Heart right ventricle (tissue), 16 donors: ENCODE results near the gene HES4. TPM values are rescaled to one million over a fixed set of nuclear protein-coding genes. Genes with fewer than 3 reads are reported as not detected.
A peak's percentile ranks its signal among the peaks of the same experiment; 100 is the strongest.
"Not testable (repeated sequence)": the region's sequence is repeated elsewhere in the genome, so short reads cannot be mapped to it uniquely, and the experiment has no call there.

ENCODE experiments used
- ATAC-seq, 8 donors: fragments of 200-7000 bp; cut with Tn5 transposase; one replicate each; pipeline ENCODE4 v1.9.1; 2020; ENCODE audit warnings: mild to moderate bottlenecking in 8 of 8, moderate library complexity in 8 of 8, moderate number of reproducible peaks in 1 of 8
- DNase-seq, 2 donors: peaks; one replicate each; pipeline ENCODE4 v3.0.0-alpha.2; 2020
- H3K27ac ChIP-seq, 10 donors: fragments of 200-600 bp; sonication (generic) in 2 of 10; one replicate each; pipeline versions ENCODE4 v1.5.0 to v1.8.0; 2020 to 2022; ENCODE audit warnings: mild to moderate bottlenecking in 3 of 10
- H3K27me3 ChIP-seq, 7 donors: fragments of 200-600 bp; one replicate each; pipeline ENCODE4 v1.8.0; 2021 to 2022; ENCODE audit warnings: mild to moderate bottlenecking in 2 of 7
- H3K36me3 ChIP-seq, 9 donors: fragments of 200-600 bp; sonication (generic) in 1 of 9; one replicate each; pipeline versions ENCODE4 v1.5.0 to v1.8.0; 2020 to 2022; ENCODE audit warnings: mild to moderate bottlenecking in 2 of 9
- H3K4me1 ChIP-seq, 9 donors: fragments of 200-600 bp; sonication (generic) in 1 of 9; one replicate each; pipeline versions ENCODE4 v1.5.0 to v1.8.0; 2020 to 2022; ENCODE audit warnings: mild to moderate bottlenecking in 4 of 9
- H3K4me3 ChIP-seq, 10 donors: fragments of 200-600 bp; sonication (generic) in 2 of 10; one replicate each; pipeline versions ENCODE4 v1.5.0 to v1.8.0; 2020 to 2022; ENCODE audit warnings: mild to moderate bottlenecking in 7 of 10, moderate library complexity in 2 of 10
- H3K9me3 ChIP-seq, 11 donors: fragments of 200-600 bp in 10 of 11; sonication (generic) in 2 of 11; one replicate each; pipeline versions ENCODE4 v1.5.0 to v1.8.0; 2013 to 2022; ENCODE audit warnings: mild to moderate bottlenecking in 2 of 11, control low read depth in 1 of 11, moderate library complexity in 1 of 11
- WGBS, 2 donors: extraction: QIAGEN DNeasy Blood & Tissue Kit; methylation state at CpG; one replicate each; pipeline ENCODE4 v1.1.7; 2013; ENCODE audit warnings: inconsistent platforms in 1 of 2; 5-methylcytosine and 5-hydroxymethylcytosine counted together
- intact Hi-C, 10 donors: fragments of 100-400 bp; cut with DNase I; formaldehyde crosslinking; loops; one replicate each; pipeline versions ENCODE4 v1.11.1 to v1.14.2; 2022
- polyA plus RNA-seq, 2 donors: library from polyadenylated mRNA; stranded (reverse); fragments of 200-250 nt; gene quantifications; one replicate each; pipeline ENCODE4 v1.2.3, GENCODE V29; 2013
- total RNA-seq, 10 donors: library from RNA; stranded (reverse); fragmentation: NEBNext Ultra II Directional in 3 of 10; extraction: Animal tissue kit (Norgen Biotek cat#: 25700) in 3 of 10; gene quantifications; one replicate each; pipeline versions ENCODE4 v1.2.1 to v1.2.4, GENCODE V29; 2021 to 2023
- TF ChIP-seq, protein P1 (sequence below), 9 donors: fragments of 200-600 bp; sonication (generic) in 2 of 9; IDR thresholded peaks; one replicate each; pipeline versions ENCODE4 v1.5.0 to v1.8.0; 2021 to 2022; ENCODE audit warnings: antibody characterized with exemption in 9 of 9, mild to moderate bottlenecking in 5 of 9, moderate library complexity in 1 of 9
- donor health status: Arrhythmogenic right ventricular cardiomyopathy.
- donor health status: ischemic (EF 13 %, LVEDD 7.1; RV severe dilation, severe dysfunction).
- donor health status: healthy with polysubstance abuse.
- donor health status: DM: no; HTN: yes; CAD: no.
- donor health status: DM: no; HTN: no; CAD: no.
- donor health status: ischemic (EF 25% LVEDD 6.9; RV normal size, moderate dysfunction).
- donor health status: ischemic (EF 25% LVEDD 5.7; RV mildly dilated, moderate dysfunction).
- donor health status: healthy.
- donor health status: DM: yes; HTN: yes; CAD: no.
- donor health status: Ischemic cardiomyopathy.
- donor health status: ischemic (EF 35%, LVEDD 5.7; RV mildly dilated, moderate dysfunction).
- donor health status: nonischemic (EF 11% LVEDD 7.7; RV severe dilation, severe dysfunction).
- donor health status: DM: yes; HTN: yes; CAD: no.
- donor health status: PGD.
- donor health status: ischemic (EF 29% LVEDD 5.4; RV normal size, mild dysfunction).
- donor health status: nonischemic (EF 23%, LVEDD 6.1; RV moderate dilation, normal function).

The HES4 gene
- total and polyA plus RNA-seq, 12 donors = 28.5 to 78.1 (median 45.1) TPM

DNA sequence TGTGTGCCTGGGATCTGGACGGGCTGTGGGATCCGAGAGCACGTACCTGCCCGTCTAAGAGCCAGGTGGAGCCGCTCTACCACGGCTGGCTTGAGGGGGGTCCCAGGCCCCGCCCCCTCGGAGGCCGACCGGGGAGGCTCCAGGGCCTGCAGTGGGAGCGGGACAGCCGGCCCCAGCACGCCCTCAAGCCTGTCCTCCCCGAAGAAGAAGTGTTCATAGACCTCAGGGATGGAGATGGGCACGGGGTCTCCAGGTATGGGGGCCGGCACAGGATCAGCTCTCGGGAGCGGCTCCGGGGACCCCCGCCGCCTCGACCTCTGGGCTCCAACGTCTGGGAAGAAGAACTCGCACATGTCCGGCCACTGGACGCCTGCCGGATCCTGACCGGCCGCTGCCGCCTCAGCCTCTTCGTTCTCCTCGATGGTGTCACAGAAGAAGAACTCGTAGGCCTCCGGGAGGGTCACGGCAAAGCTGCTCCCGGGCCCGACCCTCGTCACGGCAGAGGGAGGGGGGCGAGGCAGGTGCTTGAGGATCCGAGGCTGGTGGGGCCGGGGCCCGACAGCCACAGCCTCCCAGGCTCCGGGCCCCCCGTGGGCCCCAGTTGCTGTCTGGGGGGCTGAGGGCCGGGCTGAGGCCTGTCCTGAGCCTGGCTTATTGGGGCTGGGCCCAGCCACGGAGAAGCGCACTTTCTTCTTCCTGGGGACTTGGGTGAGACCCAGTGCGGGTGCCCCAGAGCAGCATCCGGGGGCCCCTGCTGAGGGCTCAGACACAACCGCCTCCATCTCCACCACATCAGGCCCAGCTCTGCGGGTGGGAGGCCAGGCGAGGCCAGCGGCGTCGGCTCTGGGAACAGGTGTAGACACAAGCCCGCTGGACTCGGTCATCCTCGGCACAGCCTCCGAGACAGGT, 20.8 kb downstream of the HES4 start:
- TF ChIP-seq, protein P1, sequence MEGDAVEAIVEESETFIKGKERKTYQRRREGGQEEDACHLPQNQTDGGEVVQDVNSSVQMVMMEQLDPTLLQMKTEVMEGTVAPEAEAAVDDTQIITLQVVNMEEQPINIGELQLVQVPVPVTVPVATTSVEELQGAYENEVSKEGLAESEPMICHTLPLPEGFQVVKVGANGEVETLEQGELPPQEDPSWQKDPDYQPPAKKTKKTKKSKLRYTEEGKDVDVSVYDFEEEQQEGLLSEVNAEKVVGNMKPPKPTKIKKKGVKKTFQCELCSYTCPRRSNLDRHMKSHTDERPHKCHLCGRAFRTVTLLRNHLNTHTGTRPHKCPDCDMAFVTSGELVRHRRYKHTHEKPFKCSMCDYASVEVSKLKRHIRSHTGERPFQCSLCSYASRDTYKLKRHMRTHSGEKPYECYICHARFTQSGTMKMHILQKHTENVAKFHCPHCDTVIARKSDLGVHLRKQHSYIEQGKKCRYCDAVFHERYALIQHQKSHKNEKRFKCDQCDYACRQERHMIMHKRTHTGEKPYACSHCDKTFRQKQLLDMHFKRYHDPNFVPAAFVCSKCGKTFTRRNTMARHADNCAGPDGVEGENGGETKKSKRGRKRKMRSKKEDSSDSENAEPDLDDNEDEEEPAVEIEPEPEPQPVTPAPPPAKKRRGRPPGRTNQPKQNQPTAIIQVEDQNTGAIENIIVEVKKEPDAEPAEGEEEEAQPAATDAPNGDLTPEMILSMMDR (IDR thresholded peaks at IDR 0.05) = no peak

DNA sequence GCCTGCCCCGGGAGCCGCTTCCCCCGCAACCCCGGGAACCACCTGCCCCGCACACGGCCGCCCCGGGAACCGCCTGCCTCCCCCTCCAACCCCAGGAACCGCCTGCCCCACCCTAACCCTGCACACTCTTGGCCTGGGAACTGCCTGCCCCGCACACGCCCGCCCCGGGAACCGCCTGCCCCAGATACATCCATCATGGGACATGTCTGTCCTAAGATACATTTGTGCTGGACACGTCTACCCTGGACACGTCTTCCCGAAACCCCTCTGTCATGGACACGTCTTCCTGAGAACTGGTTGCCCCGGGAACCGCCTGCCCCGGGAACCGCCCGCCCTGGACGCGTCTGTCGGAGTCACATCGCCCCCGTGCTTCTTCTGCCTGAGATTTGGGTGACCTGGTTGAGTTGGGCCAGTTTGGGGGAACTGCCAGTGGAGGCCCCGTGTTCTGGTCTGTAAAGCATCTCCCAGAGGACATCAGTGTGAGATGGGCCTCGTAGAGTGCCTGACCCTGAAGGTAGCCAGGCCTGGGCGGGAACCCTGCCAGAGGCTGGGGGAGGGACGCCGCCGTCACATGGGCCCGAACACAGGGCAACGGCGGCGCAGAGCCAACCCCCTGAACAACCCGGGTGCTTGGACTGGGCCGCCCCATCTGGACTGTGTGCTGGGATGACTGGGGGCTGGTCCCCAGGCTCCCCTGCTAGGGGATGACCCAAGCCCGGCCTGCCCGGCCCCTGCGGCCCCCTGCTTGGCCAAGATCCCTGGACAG, 21.6 kb downstream of the HES4 start:
- Histone ChIP-seq H3K27ac (peak overlapping the region in 9 of 10 donors; percentile 0 to 97 (median 53)), H3K36me3 (peaks cover 0 to 4% (median 0%) of the 10 kb centered on the region in 9 donors), H3K9me3 (no peaks in the 10 kb centered on the region), H3K4me1 (peaks cover 0 to 64% (median 7%) of the 10 kb centered on the region in 9 donors), H3K4me3 (peak overlapping the region in 9 of 10 donors; percentile 39 to 60 (median 58)), H3K27me3 (peaks cover 0 to 44% (median 32%) of the 10 kb centered on the region in 7 donors)
- peak; percentile 64 to 66 for DNase-seq
- TF ChIP-seq, protein P1 (IDR thresholded peaks at IDR 0.05) = no peak
- intact Hi-C loops = no loop called here
- ATAC-seq = peak; percentile 2 to 28 (median 11)
- WGBS, 2 donors = 77 to 84% methylated on average over 40 to 44 of the region's 44 CpGs

More for the DNA sequence above, 20.8 kb downstream of the HES4 start:
- 72 to 88% methylated on average over 60 of the region's 60 CpGs for WGBS, 2 donors
- ATAC-seq = no peak
- H3K4me3 ChIP-seq = peak overlapping the region; percentile 19 to 60 (median 57)
- peak in 1 of 2 donors; percentile 18 for DNase-seq
- peaks cover 0 to 61% (median 8%) of the 10 kb centered on the region in 9 donors for H3K4me1 ChIP-seq
- intact Hi-C loops = no loop called here
- H3K36me3 ChIP-seq = peaks cover 0 to 4% (median 0%) of the 10 kb centered on the region in 9 donors
- H3K27ac ChIP-seq = peak overlapping the region in 9 of 10 donors; percentile 0 to 97 (median 87)
- peaks cover 0 to 41% (median 24%) of the 10 kb centered on the region in 7 donors for H3K27me3 ChIP-seq
- no peaks in the 10 kb centered on the region for H3K9me3 ChIP-seq

DNA sequence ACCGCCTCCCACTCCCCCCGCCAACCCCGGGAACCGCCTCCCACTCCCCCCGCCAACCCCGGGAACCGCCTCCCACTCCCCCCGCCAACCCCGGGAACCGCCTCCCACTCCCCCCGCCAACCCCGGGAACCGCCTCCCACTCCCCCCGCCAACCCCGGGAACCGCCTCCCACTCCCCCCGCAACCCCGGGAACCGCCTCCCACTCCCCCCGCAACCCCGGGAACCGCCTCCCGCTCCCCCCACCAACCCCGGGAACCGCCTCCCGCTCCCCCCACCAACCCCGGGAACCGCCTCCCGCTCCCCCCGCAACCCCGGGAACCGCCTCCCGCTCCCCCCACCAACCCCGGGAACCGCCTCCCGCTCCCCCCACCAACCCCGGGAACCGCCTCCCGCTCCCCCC, 23.1 kb downstream of the HES4 start:
- H3K9me3 ChIP-seq, intact Hi-C loops, H3K36me3 ChIP-seq, H3K4me3 ChIP-seq, ATAC-seq, H3K27ac ChIP-seq: not testable (repeated sequence)
- Histone ChIP-seq H3K27me3 (peaks cover 0 to 51% (median 41%) of the 10 kb centered on the region in 7 donors), H3K4me1 (peaks cover 0 to 60% (median 7%) of the 10 kb centered on the region in 9 donors)
- WGBS, 2 donors = 62 to 80% methylated on average over 9 to 16 of the region's 39 CpGs
- DNase-seq = peak in 1 of 2 donors; percentile 30

DNA sequence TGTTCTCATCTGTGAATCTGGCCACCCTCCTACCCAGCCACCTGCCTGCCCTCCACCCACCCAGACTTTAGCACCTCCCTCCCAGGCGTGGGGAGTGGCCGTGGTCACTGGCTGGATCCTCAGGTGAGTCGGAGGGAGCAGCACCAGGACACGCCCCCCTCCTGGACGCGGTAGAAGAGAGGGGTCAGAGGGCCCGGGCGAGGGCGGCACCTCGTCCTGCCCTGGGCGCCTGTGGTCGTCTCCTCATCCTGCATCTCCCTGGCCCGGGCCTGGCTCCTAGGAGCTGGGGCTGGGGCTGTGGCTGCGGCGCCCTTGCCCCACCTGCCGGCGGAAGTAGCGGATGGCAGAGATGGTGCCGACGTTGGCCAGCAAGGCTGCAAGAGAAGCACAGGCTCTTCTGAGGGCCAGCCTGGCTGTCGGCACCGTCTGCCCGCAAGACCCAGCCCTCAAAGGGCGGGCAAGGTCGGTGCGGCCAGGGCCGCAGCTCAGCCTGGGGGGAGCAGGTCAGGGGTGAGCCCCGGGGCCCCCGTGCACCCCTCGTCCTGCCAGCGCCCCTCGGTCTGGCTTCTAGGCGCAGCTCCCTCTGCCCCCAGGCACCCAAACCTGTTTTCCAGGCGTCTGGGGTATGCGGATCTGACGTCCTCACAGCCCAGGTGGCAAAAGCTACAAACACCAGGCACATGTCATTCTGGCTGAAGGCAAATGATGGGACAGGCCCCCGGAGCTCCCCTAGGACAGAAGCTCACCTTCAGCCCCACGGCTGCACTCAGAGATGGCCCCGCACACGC, 23.8 kb downstream of the HES4 start:
- 7 to 10% methylated on average over 39 to 40 of the region's 40 CpGs for WGBS, 2 donors
- intact Hi-C loops = no loop called here
- Histone ChIP-seq H3K36me3 (peaks cover 0 to 4% (median 0%) of the 10 kb centered on the region in 9 donors), H3K4me1 (peaks cover 0 to 55% (median 7%) of the 10 kb centered on the region in 9 donors), H3K27ac (peak overlapping the region in 5 of 10 donors; percentile 44 to 69 (median 63)), H3K4me3 (peak overlapping the region in 7 of 10 donors; percentile 2 to 39 (median 32)), H3K9me3 (no peaks in the 10 kb centered on the region), H3K27me3 (peaks cover 6 to 56% (median 48%) of the 10 kb centered on the region in 7 donors)
- peak in 3 of 8 donors; percentile 0 to 9 (median 0) for ATAC-seq
- DNase-seq = peak in 1 of 2 donors; percentile 61
- TF ChIP-seq, protein P1 (IDR thresholded peaks at IDR 0.05) = peak in 8 of 9 donors; percentile 23 to 57 (median 40)
